ENCODE data around the gene STAP2.
"Not testable (repeated sequence)": the region's sequence is repeated elsewhere in the genome, so short reads cannot be mapped to it uniquely, and the experiment has no call there.

GRCh38 chr19:4349225-4349624 is 10.6 kb upstream of the STAP2 start:
- TF ChIP-seq EZH2 (IDR thresholded peaks at IDR 0.05); POLR2AphosphoS5 (IDR thresholded peaks at IDR 0.05; ENCODE audit: borderline replicate concordance, low read depth, low read length); FOXP2 (optimal IDR thresholded peaks at IDR 0.05; ENCODE audit: control extremely low read depth, extremely low read length, insufficient read depth): not testable (repeated sequence)
